Activated CD8-positive, alpha-beta memory T cell treated with anti-CD3 and anti-CD28 coated beads for 36 hours (primary cell): ENCODE data around the gene MGMT. TPM values are rescaled to one million over a fixed set of nuclear protein-coding genes. Genes with fewer than 3 reads are reported as not detected.

ENCODE experiments used
- CTCF ChIA-PET: fragments of 350-600 bp; sonication (Branson Sonifier 250); formaldehyde crosslinking; loops from one replicate; lab custom pipeline; 2021; ENCODE audit warnings: antibody characterized with exemption; lab: Charles Lee
- POLR2A ChIA-PET: fragments of 350-600 bp; sonication (Branson Sonifier 250); formaldehyde crosslinking; loops from one replicate; lab custom pipeline; 2021; ENCODE audit warnings: antibody characterized with exemption; lab: Charles Lee
- total RNA-seq, 2 experiments: library from RNA; stranded (reverse); gene quantifications; one replicate each; pipeline ENCODE4 v1.2.3, GENCODE V29; 2021

MGMT gene
- total RNA-seq, 2 experiments from 2014 or later = 21.0 to 22.0 TPM

- ChIA-PET CTCF (no interaction called here), POLR2A (no interaction called here)
Observed at GRCh38 chr10:129483430-129484010, 16.5 kb downstream of the MGMT start.

GRCh38 chr10:129486805-129487204 is 19.8 kb downstream of the MGMT start:
- ChIA-PET POLR2A (no interaction called here), CTCF (no interaction called here)

- ChIA-PET CTCF (no interaction called here), POLR2A (no interaction called here)
Observed at GRCh38 chr10:129491123-129491734, 24.2 kb downstream of the MGMT start.

- ChIA-PET POLR2A (interaction anchor here (0.5 kb wide), 1 partner anchor 705 kb away, joined by 10 read pairs; no protein-coding TSS in a partner anchor), CTCF (no interaction called here)
Observed at GRCh38 chr10:129494176-129494575, 27.1 kb downstream of the MGMT start.

GRCh38 chr10:129494740-129495139 is 27.7 kb downstream of the MGMT start:
- CTCF ChIA-PET = no interaction called here
- POLR2A ChIA-PET = interaction anchor here (0.5 kb wide), 1 partner anchor 705 kb away, joined by 10 read pairs; no protein-coding TSS in a partner anchor

GRCh38 chr10:129495256-129495655 is 28.2 kb downstream of the MGMT start:
- ChIA-PET CTCF (no interaction called here), POLR2A (no interaction called here)

GRCh38 chr10:129495698-129496097 is 28.7 kb downstream of the MGMT start:
- CTCF ChIA-PET = no interaction called here
- POLR2A ChIA-PET = no interaction called here

GRCh38 chr10:129497013-129497412 is 30.0 kb downstream of the MGMT start:
- CTCF ChIA-PET = no interaction called here
- POLR2A ChIA-PET = no interaction called here

GRCh38 chr10:129498680-129499079 is 31.6 kb downstream of the MGMT start:
- ChIA-PET CTCF (no interaction called here), POLR2A (no interaction called here)

- POLR2A ChIA-PET = no interaction called here
- CTCF ChIA-PET = no interaction called here
Observed at GRCh38 chr10:129500617-129501339, 33.7 kb downstream of the MGMT start.

- CTCF ChIA-PET = no interaction called here
- POLR2A ChIA-PET = no interaction called here
Observed at GRCh38 chr10:129501652-129502436, 34.8 kb downstream of the MGMT start.

GRCh38 chr10:129502448-129502847 is 35.4 kb downstream of the MGMT start:
- ChIA-PET POLR2A (no interaction called here), CTCF (no interaction called here)

- CTCF ChIA-PET = no interaction called here
- POLR2A ChIA-PET = no interaction called here
Observed at GRCh38 chr10:129505500-129506075, 38.5 kb downstream of the MGMT start.

GRCh38 chr10:129506101-129506797 is 39.2 kb downstream of the MGMT start:
- CTCF ChIA-PET = no interaction called here
- POLR2A ChIA-PET = no interaction called here

GRCh38 chr10:129507216-129507889 is 40.3 kb downstream of the MGMT start:
- POLR2A ChIA-PET = no interaction called here
- CTCF ChIA-PET = no interaction called here

- POLR2A ChIA-PET = no interaction called here
- CTCF ChIA-PET = no interaction called here
Observed at GRCh38 chr10:129509155-129509554, 42.1 kb downstream of the MGMT start.

GRCh38 chr10:129509835-129510234 is 42.8 kb downstream of the MGMT start:
- CTCF ChIA-PET = no interaction called here
- POLR2A ChIA-PET = no interaction called here

GRCh38 chr10:129511086-129511485 is 44.0 kb downstream of the MGMT start:
- CTCF ChIA-PET = no interaction called here
- POLR2A ChIA-PET = no interaction called here

- CTCF ChIA-PET = no interaction called here
Observed at GRCh38 chr10:129511758-129512157, 44.7 kb downstream of the MGMT start.

More at GRCh38 chr10:129511758-129512157, 44.7 kb downstream of the MGMT start:
- POLR2A ChIA-PET = no interaction called here
